ENCODE results near the gene SOX18. TPM values are rescaled to one million over a fixed set of nuclear protein-coding genes. Genes with fewer than 3 reads are reported as not detected.
"Not testable (repeated sequence)": the region's sequence is repeated elsewhere in the genome, so short reads cannot be mapped to it uniquely, and the experiment has no call there.

SOX18 gene
- polyA plus RNA-seq (ENCODE audit: insufficient read depth in 1 of 5, insufficient read length in 5 of 5, low replicate concordance in 1 of 5), result 10 to 100 TPM; 11.2 to 28.8 (median 13.7) TPM
- long read RNA-seq, donor 1, transcript SOX18-201 (2 exons, 1,864 nt), result major isoform, 22 of 41 reads
- long read RNA-seq, donor 1, partial matches to known transcripts, result 19 of 41 reads
- long read RNA-seq, donor 1, other reads (novel, unspliced or antisense), result 0 of 41 reads
- long read RNA-seq, donor 2, transcript SOX18-201 (2 exons, 1,864 nt), result major isoform, 9 of 9 reads
- long read RNA-seq, donor 2, partial matches to known transcripts, result 0 of 9 reads
- long read RNA-seq, donor 2, other reads (novel, unspliced or antisense), result 0 of 9 reads
- long read RNA-seq, donor 3, transcript SOX18-201 (2 exons, 1,864 nt), result major isoform, 27 of 27 reads
- long read RNA-seq, donor 3, partial matches to known transcripts, result 0 of 27 reads
- long read RNA-seq, donor 3, other reads (novel, unspliced or antisense), result 0 of 27 reads
- long read RNA-seq, donor 4, transcript SOX18-201 (2 exons, 1,864 nt), result major isoform, 17 of 77 reads
- long read RNA-seq, donor 4, partial matches to known transcripts, result 32 of 77 reads
- long read RNA-seq, donor 4, other reads (novel, unspliced or antisense), result 28 of 77 reads
- long read RNA-seq, donor 5, transcript SOX18-201 (2 exons, 1,864 nt), result major isoform, 21 of 120 reads
- long read RNA-seq, donor 5, partial matches to known transcripts, result 64 of 120 reads
- long read RNA-seq, donor 5, other reads (novel, unspliced or antisense), result 35 of 120 reads
- long read RNA-seq, donor 6, transcript SOX18-201 (2 exons, 1,864 nt), result major isoform, 27 of 52 reads
- long read RNA-seq, donor 6, partial matches to known transcripts, result 25 of 52 reads
- long read RNA-seq, donor 6, other reads (novel, unspliced or antisense), result 0 of 52 reads
- long read RNA-seq, donor 7, transcript SOX18-201 (2 exons, 1,864 nt), result major isoform, 13 of 13 reads
- long read RNA-seq, donor 7, partial matches to known transcripts, result 0 of 13 reads
- long read RNA-seq, donor 7, other reads (novel, unspliced or antisense), result 0 of 13 reads
- long read RNA-seq, donor 8, transcript SOX18-201 (2 exons, 1,864 nt), result major isoform, 6 of 6 reads
- long read RNA-seq, donor 8, partial matches to known transcripts, result 0 of 6 reads
- long read RNA-seq, donor 8, other reads (novel, unspliced or antisense), result 0 of 6 reads

- DNase-seq, result no peak
Observed at GRCh38 chr20:64049060-64049877, at the start of gene SOX18. TSS of gene SOX18 (minus strand) at chr20:64049639. CDS start at chr20:64049516, 123 bp downstream.

DNA sequence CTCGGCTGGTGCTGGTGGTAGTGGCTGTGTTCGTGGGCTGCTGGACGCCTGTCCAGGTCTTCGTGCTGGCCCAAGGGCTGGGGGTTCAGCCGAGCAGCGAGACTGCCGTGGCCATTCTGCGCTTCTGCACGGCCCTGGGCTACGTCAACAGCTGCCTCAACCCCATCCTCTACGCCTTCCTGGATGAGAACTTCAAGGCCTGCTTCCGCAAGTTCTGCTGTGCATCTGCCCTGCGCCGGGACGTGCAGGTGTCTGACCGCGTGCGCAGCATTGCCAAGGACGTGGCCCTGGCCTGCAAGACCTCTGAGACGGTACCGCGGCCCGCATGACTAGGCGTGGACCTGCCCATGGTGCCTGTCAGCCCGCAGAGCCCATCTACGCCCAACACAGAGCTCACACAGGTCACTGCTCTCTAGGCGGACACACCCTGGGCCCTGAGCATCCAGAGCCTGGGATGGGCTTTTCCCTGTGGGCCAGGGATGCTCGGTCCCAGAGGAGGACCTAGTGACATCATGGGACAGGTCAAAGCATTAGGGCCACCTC lies 49.1 kb upstream of the SOX18 start:
- DNase-seq, result no peak

GRCh38 chr20:64096535-64096934 lies 47.1 kb upstream of the SOX18 start:
- no peak for DNase-seq

DNA sequence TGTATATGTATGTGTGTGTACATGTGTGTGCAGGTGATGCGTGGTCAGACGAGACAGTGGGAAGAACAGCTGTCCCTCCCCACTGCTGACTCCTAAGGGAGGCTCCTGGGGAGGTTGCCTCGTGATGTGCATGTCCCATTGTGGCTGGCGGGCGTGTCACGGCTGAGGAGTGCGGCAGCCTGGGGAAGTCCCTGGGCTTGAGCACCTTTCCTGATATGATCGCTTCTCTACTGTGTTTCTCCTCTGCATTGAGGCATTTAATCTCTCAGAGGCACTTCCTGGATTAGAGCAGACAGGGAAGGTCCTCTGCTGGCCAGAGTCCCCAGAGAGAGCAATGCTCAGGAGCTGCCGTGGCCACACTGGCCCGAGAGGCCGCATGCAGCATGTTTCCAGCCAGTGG lies 46.5 kb upstream of the SOX18 start:
- DNase-seq, result no peak

DNA sequence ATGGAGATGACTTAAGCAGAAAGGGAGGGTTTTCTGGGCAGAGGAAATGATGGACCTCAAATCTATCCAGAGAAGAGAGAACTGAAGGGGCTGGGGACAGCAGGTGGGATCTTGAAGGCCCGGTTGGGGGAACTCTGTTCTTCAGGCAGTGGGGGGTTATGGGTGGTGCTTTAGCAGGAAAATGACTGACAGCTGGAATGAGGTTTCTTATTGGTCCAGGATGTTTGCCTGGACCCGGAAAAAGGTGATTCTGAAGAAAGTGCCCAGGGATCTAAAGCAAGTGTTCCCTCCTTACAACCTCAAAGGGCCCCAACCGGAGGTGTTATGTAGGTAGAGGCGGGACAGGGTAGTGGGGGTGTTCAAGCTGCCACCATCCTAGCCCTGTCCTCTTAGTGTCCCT lies 46.0 kb upstream of the SOX18 start:
- no peak for DNase-seq

GRCh38 chr20:64093013-64093503 lies 43.6 kb upstream of the SOX18 start:
- DNase-seq, result no peak

GRCh38 chr20:64092258-64093012 lies 43.0 kb upstream of the SOX18 start:
- no peak for DNase-seq

- DNase-seq, result no peak
Observed at GRCh38 chr20:64091770-64092169, 42.3 kb upstream of the SOX18 start.

DNA sequence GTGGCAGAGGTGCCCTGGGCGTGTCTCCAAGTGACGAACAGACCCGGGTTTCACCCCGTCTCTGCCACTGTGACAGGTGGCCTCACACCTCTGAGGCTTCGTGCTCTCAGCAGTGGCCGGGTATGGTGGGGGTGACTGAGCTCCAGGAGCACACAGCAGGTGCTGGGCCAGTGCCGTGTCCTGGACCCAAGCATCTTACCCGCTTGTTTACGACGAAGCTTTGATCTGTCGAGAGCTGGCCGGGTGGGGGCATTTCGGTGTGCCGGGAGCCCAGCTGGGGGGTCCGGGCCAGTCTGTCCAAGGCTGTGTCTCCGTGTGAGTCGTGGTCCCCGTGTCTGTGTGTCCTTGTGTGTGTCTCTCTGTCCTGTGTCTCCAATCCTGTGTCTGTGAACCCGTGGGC lies 41.9 kb upstream of the SOX18 start:
- no peak for DNase-seq

DNA sequence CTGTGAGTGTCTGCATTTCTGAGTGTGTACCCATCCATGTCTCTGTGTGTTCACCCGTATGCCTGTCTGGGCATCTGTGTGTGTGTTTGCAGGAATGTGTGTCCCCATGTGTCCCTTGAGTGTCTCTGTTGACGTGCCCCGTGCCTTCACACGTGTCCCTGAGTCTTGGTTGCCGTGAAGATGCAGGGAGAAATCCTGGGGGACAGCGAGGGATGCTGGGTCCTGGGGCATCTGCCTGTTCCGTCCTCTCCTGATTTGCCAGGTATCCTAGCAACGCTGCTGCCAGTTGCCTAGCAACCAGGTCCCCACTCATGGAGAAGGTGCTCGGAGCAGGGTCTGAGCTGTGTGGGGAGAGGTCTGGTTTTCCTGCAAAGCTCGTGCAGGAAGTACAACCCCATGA lies 40.7 kb upstream of the SOX18 start:
- no peak for DNase-seq

DNA sequence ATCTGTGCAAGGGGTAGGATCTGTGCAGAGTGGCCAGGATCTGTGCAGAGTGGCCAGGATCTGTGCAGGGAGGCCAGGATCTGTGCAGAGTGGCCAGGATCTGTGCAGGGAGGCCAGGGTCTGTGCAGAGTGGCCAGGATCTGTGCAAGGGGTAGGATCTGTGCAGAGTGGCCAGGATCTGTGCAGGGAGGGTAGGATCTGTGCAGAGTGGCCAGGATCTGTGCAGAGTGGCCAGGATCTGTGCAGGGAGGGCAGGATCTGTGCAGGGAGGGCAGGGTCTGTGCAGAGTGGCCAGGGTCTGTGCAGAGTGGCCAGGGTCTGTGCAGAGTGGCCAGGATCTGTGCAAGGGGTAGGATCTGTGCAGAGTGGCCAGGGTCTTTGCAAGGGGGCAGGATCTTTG lies 39.1 kb upstream of the SOX18 start:
- not testable (repeated sequence) for DNase-seq

GRCh38 chr20:64087226-64087825 lies 37.9 kb upstream of the SOX18 start:
- DNase-seq, result not testable (repeated sequence)

DNA sequence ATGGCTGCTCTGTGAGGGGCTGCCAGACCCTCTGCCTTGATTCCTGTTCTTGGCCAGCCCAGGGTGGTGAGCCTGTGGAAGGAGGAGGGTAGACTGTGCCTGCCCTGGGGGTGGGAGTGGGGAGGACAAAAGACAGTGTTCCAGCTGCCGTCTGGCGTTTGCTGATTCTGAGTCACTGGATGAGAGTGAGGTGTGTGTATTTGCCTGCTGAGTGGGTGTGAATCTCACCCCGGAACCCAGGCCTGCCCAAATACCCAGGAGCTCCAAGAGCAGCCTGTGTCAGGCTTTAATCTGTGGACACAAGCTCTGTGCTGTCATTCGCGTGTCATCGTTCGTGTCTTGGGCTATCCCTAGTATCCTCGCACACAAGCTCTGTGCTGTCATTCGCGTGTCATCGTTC lies 37.4 kb upstream of the SOX18 start:
- DNase-seq, result no peak

DNA sequence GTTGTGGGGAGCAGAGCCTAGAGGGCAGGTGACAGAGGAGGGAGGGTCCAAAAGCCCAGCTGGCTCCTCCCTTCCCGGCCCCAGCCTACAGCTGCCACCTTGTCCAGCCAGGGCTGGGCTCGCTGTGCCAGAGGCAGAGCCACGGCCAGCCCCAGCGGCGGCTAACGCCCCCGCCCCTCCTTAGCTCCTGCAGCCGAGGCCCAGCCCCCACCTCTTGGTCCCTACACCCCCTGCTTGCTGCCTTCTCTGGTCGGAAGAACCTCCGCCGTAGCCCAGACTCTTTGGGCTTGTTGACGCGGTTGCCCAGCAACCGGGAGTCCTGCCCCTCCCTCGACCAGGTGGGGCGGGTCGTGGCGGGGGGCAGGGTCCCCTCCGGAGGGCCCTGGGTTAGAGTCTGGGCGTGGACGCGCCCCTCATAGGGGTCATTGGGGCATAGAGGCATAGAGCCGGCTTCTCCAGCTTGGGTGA lies 35.3 kb upstream of the SOX18 start:
- no peak for DNase-seq

DNA sequence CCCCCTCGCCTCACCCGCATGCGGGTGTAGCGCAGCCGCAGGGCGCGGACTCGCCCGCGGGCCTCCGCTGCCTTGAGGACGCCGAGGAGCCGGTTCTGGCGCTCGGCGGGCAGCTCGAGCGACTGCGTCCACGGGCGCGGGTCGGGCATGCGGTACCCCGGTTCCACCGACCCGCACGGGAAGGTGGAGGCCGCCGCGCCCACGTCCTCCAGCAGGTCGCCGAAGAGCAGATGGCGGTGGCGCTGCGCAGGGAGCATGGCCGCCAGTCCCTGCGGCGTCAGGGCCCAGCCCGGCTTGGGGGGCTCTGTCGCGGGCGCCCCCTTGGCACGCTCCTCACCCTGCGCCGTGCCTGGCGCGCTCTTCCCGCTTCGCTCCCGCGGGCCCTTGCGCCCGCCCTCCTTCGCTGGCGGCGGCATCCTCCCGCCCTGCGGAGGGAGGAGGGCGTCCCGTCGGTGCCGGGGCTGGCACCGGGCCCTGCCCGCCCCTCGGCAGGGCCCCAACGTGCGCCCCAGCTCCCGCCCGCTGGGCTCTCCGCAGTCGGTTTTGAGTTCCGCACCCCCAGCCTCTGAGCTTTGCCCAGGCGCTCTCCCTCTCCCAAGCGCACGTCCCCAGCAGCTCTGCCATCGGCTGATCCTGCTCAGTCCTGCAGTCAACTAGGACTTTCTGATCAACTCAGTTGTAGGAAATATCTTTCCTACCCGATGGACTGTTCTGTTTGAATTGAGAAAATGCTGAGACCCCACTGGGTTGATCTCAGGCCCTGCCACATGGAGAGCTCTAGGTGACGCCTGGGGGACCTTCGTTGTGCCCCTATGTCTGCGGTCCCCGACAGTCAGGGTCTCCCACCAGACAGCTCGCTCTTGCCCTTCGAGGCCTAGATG lies 34.6 kb upstream of the SOX18 start, which contains the start of gene LKAAEAR1:
Gene LKAAEAR1 (minus strand): TSS at position 595 of the 881 bp plus-strand sequence. CDS start 179 bp downstream, at position 416.
- no peak for DNase-seq

DNA sequence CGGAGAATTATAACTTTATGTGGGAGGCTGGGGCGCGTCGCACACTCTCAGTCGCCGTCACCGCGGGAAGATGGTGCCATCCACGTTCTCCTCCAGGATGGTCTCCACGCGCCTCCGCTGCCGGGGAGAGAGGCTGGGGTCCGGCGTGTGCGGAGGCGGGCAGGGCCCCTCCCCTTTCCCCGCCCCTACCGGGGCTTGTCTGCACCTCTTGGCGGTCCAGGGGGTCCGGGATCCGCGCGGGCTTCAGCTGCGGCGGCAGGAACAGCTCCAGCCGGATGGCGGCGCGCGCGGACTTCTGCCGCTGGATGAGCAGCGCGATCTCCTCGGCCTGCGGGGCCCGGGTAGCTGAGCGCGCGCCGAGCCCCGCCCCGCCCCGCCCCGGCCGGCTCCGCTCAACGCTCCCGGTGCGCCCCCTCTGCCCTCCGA lies 34.0 kb upstream of the SOX18 start:
- peak; percentile 63 to 69 for DNase-seq

- DNase-seq, result no peak
Observed at GRCh38 chr20:64082820-64083377, 33.5 kb upstream of the SOX18 start.
